ENCODE measurements around the gene MDK. TPM values are rescaled to one million over a fixed set of nuclear protein-coding genes. Genes with fewer than 3 reads are reported as not detected.

MDK gene
- total and polyA plus RNA-seq, 2 of the 4 experiments (the other 2 are of a cell fraction), result 25.8 to 377 TPM

DNA sequence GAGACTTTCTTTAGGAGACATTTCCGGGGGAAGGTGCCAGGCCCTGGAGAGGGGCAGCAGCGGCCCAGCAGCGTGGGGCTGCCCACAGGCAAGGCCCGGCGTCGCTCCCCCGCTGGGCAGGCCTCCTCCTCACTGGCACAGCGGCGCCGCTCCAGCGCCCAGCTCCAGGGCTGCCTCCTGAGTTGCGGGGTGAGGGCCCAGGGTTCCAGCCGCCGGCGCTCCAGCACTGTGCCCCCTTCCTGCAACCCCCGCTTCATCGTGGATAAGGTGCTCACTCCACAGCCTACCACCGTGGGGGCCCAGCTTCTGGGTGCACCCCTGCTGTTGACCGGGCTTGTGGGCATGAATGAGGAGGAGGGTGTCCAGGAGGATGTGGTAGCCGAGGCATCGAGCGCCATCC is 15.2 kb upstream of the MDK start:
- no peak overlapping the region for H3K4ac ChIP-seq (ENCODE audit: low read depth, low read length)
- ATAC-seq (ENCODE audit: low read depth) (no peak), DNase-seq (no peak)
- in situ Hi-C loops (cut with MboI; ENCODE audit: low sequenced_read_pairs), result no loop called here
- H3K27ac ChIP-seq (ENCODE audit: insufficient read depth, low read length), result no peak overlapping the region
- TF ChIP-seq CEBPB (IDR thresholded peaks at IDR 0.05; ENCODE audit: low read depth, low read length), result no peak
- no peak for TF ChIP-seq SMC3 (IDR thresholded peaks at IDR 0.05; ENCODE audit: low read depth, low read length)
- TF ChIP-seq RCOR1 (IDR thresholded peaks at IDR 0.05; ENCODE audit: insufficient replicate concordance, low read length), result no peak
- TF ChIP-seq, protein P1, sequence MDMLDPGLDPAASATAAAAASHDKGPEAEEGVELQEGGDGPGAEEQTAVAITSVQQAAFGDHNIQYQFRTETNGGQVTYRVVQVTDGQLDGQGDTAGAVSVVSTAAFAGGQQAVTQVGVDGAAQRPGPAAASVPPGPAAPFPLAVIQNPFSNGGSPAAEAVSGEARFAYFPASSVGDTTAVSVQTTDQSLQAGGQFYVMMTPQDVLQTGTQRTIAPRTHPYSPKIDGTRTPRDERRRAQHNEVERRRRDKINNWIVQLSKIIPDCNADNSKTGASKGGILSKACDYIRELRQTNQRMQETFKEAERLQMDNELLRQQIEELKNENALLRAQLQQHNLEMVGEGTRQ (IDR thresholded peaks at IDR 0.05; ENCODE audit: low read depth, low read length), result no peak
- TF ChIP-seq POLR2A (IDR thresholded peaks at IDR 0.05; ENCODE audit: low read depth, low read length), result no peak
- H3K9me3 ChIP-seq (ENCODE audit: control insufficient read depth, insufficient read depth, low read length), result no peaks in the 10 kb centered on the region
- no peak overlapping the region for H3K9ac ChIP-seq (ENCODE audit: low read depth, low read length)
- H4K5ac ChIP-seq (ENCODE audit: low read depth, low read length), result no peak overlapping the region
- WGBS, 2 experiments (ENCODE audit: extremely low coverage in 2 of 2, insufficient read length in 1 of 2), result 97% methylated on average over 13 of the region's 22 CpGs; no CpG with 5 or more reads in 1 of the 2 experiments
- no peak overlapping the region for H2AK5ac ChIP-seq (ENCODE audit: low read depth, low read length)
- H2BK120ac ChIP-seq (ENCODE audit: low read depth, low read length), result no peak overlapping the region
- H2BK15ac ChIP-seq (ENCODE audit: low read depth, low read length), result no peak overlapping the region
- H3K4me3 ChIP-seq (ENCODE audit: insufficient read depth, low read depth, low read length), result no peak overlapping the region
- dilution Hi-C loops (cut with HindIII; ENCODE audit: low sequenced_read_pairs, unreplicated experiment), result no loop called here
- BruUV-seq (replicated peaks), result no TSS peak
- no peak overlapping the region for H3K14ac ChIP-seq (replicated peaks; ENCODE audit: low read depth, low read length)
- peaks cover 20 to 68% of the 10 kb centered on the region in 2 experiments for H3K79me1 ChIP-seq (ENCODE audit: low read depth in 1 of 2, low read length in 2 of 2)
- no peak overlapping the region for H3K4me2 ChIP-seq (ENCODE audit: low read depth, low read length)
- peaks cover 31% of the 10 kb centered on the region for H4K20me1 ChIP-seq (ENCODE audit: insufficient read depth, low read length)
- no peaks in the 10 kb centered on the region for H3K27me3 ChIP-seq (ENCODE audit: control insufficient read depth, insufficient read depth, low read length)
- no peak overlapping the region for H2AK9ac ChIP-seq (replicated peaks; ENCODE audit: low read depth, low read length, poor library complexity)
- H3K36me3 ChIP-seq (ENCODE audit: control insufficient read depth, insufficient read depth, low read length), result peaks cover 12% of the 10 kb centered on the region; the same call in 1 of the 2 replicates
- no peak overlapping the region for H4K91ac ChIP-seq (ENCODE audit: insufficient read depth, low read depth, low read length)
- H2BK5ac ChIP-seq (ENCODE audit: low read depth, low read length, poor library complexity, severe bottlenecking), result no peak overlapping the region
- no peak overlapping the region for H3K56ac ChIP-seq (ENCODE audit: extremely low read depth, insufficient read depth, low read length)
- H2BK20ac ChIP-seq (ENCODE audit: low read depth, low read length), result no peak overlapping the region
- ChIA-PET CTCF (no interaction called here), POLR2A (ENCODE audit: unreplicated experiment) (no interaction called here)
- H3K18ac ChIP-seq (ENCODE audit: low read depth, low read length), result no peak overlapping the region
- no peak overlapping the region for H2AFZ ChIP-seq (replicated peaks; ENCODE audit: low read length, poor library complexity)
- H3K9me1 ChIP-seq (ENCODE audit: insufficient read depth, low read length), result peaks cover 9% of the 10 kb centered on the region; the same call in 1 of the 2 replicates
- intact Hi-C loops (cut with micrococcal nuclease), result no loop called here
- H3K23ac ChIP-seq (ENCODE audit: low read depth, low read length), result no peak overlapping the region
- H3K4me1 ChIP-seq (ENCODE audit: control insufficient read depth, insufficient read depth, low read length), result peaks cover 34% of the 10 kb centered on the region
- H4K8ac ChIP-seq (ENCODE audit: low read depth in 2 of 2, low read length in 2 of 2), result no peak overlapping the region

Data from IMR-90 (cell line).